Omental fat pad (tissue), 4 donors: ENCODE results near the gene HOXB1. TPM values are rescaled to one million over a fixed set of nuclear protein-coding genes. Genes with fewer than 3 reads are reported as not detected.

ENCODE experiments used
- ATAC-seq: fragments of 150-250 bp; one replicate; pipeline ENCODE4 v1.9.1; 2016; ENCODE audit warnings: mild to moderate bottlenecking, moderate library complexity; ENCODE audit not compliant: low FRiP score
- DNase-seq: peaks from one replicate; pipeline ENCODE4 v3.0.0-alpha.2; 2019; ENCODE audit warnings: low spot score
- total RNA-seq, 4 donors: library from RNA; depleted of rRNA; stranded (reverse); fragments of >200 nt; gene quantifications; one replicate each; pipeline ENCODE4 v1.1.0, GENCODE V29; 2016
- TF ChIP-seq, protein P1 (sequence below), 3 donors: fragments of 450-650 bp; IDR thresholded peaks; one replicate each; pipeline ENCODE4 v1.5.1; 2016 to 2017; ENCODE audit warnings: antibody characterized with exemption in 3 of 3, mild to moderate bottlenecking in 3 of 3, moderate library complexity in 2 of 3

HOXB1 gene
- total RNA-seq, 4 donors from 2014 or later, result not detected

GRCh38 chr17:48504953-48505352 is 25.9 kb downstream of the HOXB1 start:
- ATAC-seq (no peak), DNase-seq (no peak)
- TF ChIP-seq, protein P1, sequence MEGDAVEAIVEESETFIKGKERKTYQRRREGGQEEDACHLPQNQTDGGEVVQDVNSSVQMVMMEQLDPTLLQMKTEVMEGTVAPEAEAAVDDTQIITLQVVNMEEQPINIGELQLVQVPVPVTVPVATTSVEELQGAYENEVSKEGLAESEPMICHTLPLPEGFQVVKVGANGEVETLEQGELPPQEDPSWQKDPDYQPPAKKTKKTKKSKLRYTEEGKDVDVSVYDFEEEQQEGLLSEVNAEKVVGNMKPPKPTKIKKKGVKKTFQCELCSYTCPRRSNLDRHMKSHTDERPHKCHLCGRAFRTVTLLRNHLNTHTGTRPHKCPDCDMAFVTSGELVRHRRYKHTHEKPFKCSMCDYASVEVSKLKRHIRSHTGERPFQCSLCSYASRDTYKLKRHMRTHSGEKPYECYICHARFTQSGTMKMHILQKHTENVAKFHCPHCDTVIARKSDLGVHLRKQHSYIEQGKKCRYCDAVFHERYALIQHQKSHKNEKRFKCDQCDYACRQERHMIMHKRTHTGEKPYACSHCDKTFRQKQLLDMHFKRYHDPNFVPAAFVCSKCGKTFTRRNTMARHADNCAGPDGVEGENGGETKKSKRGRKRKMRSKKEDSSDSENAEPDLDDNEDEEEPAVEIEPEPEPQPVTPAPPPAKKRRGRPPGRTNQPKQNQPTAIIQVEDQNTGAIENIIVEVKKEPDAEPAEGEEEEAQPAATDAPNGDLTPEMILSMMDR (IDR thresholded peaks at IDR 0.05), result no peak

- DNase-seq (no peak), ATAC-seq (no peak)
- TF ChIP-seq, protein P1 (IDR thresholded peaks at IDR 0.05), result no peak
Measured at GRCh38 chr17:48503747-48504146, 27.1 kb downstream of the HOXB1 start.

DNA sequence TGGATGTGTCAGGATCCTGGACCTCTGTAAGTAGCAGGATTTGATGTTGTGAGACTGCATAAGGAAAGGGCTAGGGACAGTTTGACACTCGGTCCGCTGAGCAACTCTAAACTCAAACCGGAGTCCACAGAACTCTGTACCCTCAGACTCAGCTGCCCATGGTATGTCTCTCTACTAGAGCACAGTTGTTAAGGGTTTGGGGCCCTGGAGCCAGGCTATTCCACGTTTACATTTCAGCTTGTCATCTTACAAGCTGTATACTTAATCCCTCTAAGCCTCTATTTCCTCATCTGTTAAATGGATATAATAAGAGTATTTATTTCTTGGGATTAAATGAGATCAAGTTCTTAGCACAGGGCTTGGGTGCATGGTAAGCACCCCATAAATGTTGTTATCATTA is 27.9 kb downstream of the HOXB1 start:
- TF ChIP-seq, protein P1 (IDR thresholded peaks at IDR 0.05), result no peak
- no peak for ATAC-seq
- DNase-seq, result no peak

DNA sequence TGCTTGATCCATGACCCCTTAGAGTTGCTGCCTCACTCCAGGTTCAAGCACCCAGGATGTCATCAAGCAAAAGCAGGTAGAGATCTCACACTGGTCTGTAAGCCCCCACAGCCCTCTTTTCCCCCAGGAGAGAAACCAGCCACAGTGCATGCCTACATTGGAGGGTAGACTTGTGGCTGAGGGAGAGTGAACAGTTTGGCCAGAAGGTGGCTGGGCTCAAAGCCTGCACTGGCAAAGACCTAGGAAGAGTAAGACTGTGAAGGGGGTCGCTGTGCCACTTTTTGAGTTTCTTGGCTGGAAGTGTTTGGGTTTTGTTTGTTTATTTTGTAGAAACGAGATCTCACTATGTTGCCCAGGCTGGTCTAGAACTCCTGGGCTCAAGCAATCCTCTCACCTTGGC is 28.5 kb downstream of the HOXB1 start:
- DNase-seq, result no peak
- ATAC-seq, result no peak
- TF ChIP-seq, protein P1 (IDR thresholded peaks at IDR 0.05), result no peak

- ATAC-seq (no peak), DNase-seq (no peak)
- TF ChIP-seq, protein P1 (IDR thresholded peaks at IDR 0.05), result no peak
Measured at GRCh38 chr17:48500435-48501426, 30.1 kb downstream of the HOXB1 start.

DNA sequence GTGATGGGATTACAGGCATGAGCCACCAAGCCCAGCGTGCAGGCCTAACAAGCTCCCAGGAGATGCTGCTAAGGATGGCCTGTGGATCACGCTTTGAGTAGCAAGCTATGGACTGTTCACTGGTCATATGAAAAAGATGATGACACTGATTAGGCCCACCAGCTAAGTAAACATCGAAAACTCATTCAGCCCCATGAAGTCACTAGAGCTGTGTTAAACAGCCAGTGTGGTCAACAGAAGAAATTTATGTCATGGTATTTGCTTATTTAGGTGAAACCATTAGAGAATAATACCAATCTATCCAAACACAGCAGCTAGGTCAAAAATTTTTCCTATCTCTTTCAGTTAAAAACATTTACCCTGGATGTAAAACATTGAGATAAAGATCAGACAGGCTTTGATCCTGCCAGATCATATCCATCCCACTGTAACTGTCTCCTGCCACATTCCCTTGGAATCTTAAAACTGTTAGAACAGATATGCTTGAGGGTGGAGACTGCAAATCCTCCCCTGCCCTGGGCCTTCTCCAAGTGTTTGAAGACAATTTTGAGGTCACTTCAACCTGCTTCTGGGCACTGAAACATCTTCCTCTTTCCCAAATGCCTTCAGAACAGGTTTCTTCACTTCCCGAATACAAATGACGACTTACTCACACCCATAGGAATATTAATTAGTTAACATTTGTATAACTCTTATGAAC is 30.9 kb downstream of the HOXB1 start:
- ATAC-seq (no peak), DNase-seq (no peak)
- TF ChIP-seq, protein P1 (IDR thresholded peaks at IDR 0.05), result no peak
